Activated naive CD8-positive, alpha-beta T cell treated with anti-CD3 and anti-CD28 coated beads, Interleukin-2, amount 10 ng/mL, durations not matched to agents 7 days and 5 days (primary cell): ENCODE results near the gene PIP4K2A. TPM values are rescaled to one million over a fixed set of nuclear protein-coding genes. Genes with fewer than 3 reads are reported as not detected.
A peak's percentile ranks its signal among the peaks of the same experiment; 100 is the strongest.

Source experiments
- ATAC-seq: fragments of 150-1000 bp; cut with Tn5 transposase; one replicate; pipeline ENCODE4 v1.10.0; 2021; ENCODE audit warnings: low read depth, moderate library complexity
- POLR2A ChIA-PET: fragments of 350-600 bp; sonication (Branson Sonifier 250); formaldehyde crosslinking; loops from one replicate; lab custom pipeline; 2021; ENCODE audit warnings: antibody characterized with exemption; lab: Charles Lee
- DNase-seq: peaks from one replicate; pipeline ENCODE4 v3.0.0; 2021
- H3K27ac Mint-ChIP-seq: one replicate; pipeline ENCODE4 v1.8.0; 2022; ENCODE audit warnings: mild to moderate bottlenecking, mixed read lengths
- H3K27me3 Mint-ChIP-seq: one replicate; pipeline ENCODE4 v1.8.0; 2022; ENCODE audit warnings: mild to moderate bottlenecking, moderate library complexity, mixed read lengths
- H3K36me3 Mint-ChIP-seq: one replicate; pipeline ENCODE4 v1.8.0; 2021; ENCODE audit warnings: mild to moderate bottlenecking, mixed read lengths
- H3K4me1 Mint-ChIP-seq: one replicate; pipeline ENCODE4 v1.8.0; 2021; ENCODE audit warnings: mixed read lengths
- H3K4me3 Mint-ChIP-seq: one replicate; pipeline ENCODE4 v1.8.0; 2022; ENCODE audit warnings: mild to moderate bottlenecking, moderate library complexity, mixed read lengths
- H3K9me3 Mint-ChIP-seq: one replicate; pipeline ENCODE4 v1.8.0; 2021; ENCODE audit warnings: mixed read lengths
- total RNA-seq, 2 experiments: library from RNA; stranded (reverse); gene quantifications; one replicate each; pipeline ENCODE4 v1.2.3, GENCODE V29; 2021

Gene PIP4K2A
- total RNA-seq, 2 experiments from 2014 or later: 179 to 199 TPM

DNA sequence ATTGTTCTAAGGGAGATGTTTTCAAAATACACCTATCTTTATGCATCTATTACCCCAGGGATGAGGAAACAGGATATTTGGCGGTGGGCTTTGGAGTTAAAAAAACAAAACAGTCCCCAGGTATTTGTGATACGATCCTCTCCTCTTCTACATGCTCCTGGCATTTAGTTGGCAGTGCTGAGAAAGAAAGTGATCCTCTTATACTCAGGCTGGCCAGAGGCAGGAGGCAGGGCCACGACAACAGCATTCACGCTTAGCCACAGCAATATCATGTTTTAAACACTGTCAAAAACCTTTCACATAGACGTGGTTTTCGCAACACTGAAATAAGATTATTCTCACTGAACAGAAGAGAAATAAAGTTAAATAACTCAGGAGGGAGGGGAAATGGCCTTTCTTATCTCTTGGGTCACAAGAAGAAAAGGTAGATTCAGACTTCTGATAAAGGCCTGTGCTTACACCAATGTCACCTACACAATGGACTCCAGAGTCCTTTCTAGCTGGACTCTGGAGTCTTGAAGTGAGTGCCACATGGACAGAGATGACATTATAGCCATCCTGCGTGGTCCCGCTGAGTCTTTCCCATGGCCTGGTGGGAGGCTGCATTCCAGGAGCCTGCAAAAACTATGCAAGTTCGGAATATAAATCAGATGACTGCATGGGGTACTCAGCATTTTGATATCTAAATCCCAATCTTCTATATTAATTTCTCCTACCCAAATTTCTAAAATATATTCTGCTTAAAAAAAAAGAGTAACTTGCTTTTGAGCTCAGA is 88.7 kb downstream of the PIP4K2A start:
- no peaks in the 10 kb centered on the region for H3K27me3 Mint-ChIP-seq
- DNase-seq: no peak
- POLR2A ChIA-PET: interaction anchor here (2.8 kb wide), 1 partner anchor 29 kb away, joined by 8 read pairs; no protein-coding TSS in a partner anchor
- H3K27ac Mint-ChIP-seq: peak overlapping the region; percentile 76
- peaks cover 8% of the 10 kb centered on the region for H3K36me3 Mint-ChIP-seq
- H3K4me1 Mint-ChIP-seq: peaks cover 74% of the 10 kb centered on the region
- ATAC-seq: no peak
- H3K9me3 Mint-ChIP-seq: no peaks in the 10 kb centered on the region
- peak overlapping the region; percentile 14 for H3K4me3 Mint-ChIP-seq

DNA sequence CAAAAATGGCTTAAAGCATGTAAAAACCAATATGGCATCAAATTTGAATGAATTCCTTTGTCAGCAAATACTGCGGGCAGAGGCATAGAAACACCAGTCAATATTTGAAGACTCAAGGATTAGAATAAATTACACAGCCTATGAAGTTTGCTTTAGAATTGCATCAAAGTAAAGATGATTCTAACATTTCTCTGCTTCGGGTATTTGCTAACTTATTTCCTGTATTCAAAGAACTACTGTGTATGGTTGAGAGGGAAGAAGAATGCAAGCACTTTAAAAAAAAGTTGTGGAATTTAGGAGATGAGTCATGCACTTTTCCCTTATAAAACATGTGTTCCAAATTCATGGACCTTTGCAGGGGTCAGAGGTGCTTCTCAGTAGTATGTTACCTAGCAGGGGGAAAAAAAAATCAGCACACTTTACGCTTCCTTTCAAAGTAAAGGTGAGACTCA is 90.1 kb downstream of the PIP4K2A start:
- DNase-seq: no peak
- H3K4me1 Mint-ChIP-seq: peaks cover 74% of the 10 kb centered on the region
- POLR2A ChIA-PET: interaction anchor here (1.2 to 2.8 kb wide), 3 partner anchors 20 to 31 kb away, joined by 4 to 8 read pairs (median 4); no protein-coding TSS in a partner anchor

DNA sequence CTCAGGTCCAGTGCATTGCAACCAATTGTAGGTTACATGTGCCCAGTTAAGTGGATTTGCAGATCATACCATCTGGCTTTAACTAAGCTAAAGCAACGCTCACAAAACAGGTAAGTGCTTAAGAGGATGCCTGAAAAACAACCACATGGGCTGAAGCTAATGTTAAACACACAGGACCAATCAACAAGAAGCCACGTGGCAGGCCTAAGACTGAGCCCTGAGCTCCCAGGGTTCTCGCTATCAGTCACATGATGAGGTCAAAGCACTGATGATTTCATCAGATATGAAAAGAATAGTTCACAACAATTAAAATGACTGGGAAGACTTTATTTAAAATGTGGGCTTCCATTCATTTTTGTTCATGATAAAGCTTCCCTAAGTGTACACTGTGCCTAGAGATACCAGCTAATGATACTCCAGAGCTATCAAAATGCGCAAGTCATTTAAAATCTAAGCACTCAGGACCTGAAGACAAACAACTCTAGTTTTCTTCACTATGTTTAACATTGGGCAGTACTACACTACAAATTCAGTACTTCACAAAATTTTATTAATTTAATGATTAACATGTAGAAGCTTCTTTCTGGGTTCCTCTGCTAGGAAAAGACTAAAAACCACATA is 90.6 kb downstream of the PIP4K2A start:
- H3K4me1 Mint-ChIP-seq: peaks cover 73% of the 10 kb centered on the region
- H3K27me3 Mint-ChIP-seq: no peaks in the 10 kb centered on the region
- no peak for DNase-seq
- POLR2A ChIA-PET: interaction anchor here (0.7 to 1.7 kb wide), 5 partner anchors 19 to 90 kb away, joined by 3 to 4 read pairs (median 3); no protein-coding TSS in a partner anchor
- peaks cover 9% of the 10 kb centered on the region for H3K36me3 Mint-ChIP-seq
- H3K9me3 Mint-ChIP-seq: no peaks in the 10 kb centered on the region
- ATAC-seq: peak; percentile 21
- H3K27ac Mint-ChIP-seq: peak overlapping the region; percentile 69
- peak overlapping the region; percentile 47 for H3K4me3 Mint-ChIP-seq

More for the DNA sequence above, 90.1 kb downstream of the PIP4K2A start:
- Mint-ChIP-seq H3K36me3 (peaks cover 9% of the 10 kb centered on the region), H3K4me3 (peak overlapping the region; percentile 47), H3K27ac (peak overlapping the region; percentile 69), H3K27me3 (no peaks in the 10 kb centered on the region), H3K9me3 (no peaks in the 10 kb centered on the region)
- ATAC-seq: peak; percentile 27

DNA sequence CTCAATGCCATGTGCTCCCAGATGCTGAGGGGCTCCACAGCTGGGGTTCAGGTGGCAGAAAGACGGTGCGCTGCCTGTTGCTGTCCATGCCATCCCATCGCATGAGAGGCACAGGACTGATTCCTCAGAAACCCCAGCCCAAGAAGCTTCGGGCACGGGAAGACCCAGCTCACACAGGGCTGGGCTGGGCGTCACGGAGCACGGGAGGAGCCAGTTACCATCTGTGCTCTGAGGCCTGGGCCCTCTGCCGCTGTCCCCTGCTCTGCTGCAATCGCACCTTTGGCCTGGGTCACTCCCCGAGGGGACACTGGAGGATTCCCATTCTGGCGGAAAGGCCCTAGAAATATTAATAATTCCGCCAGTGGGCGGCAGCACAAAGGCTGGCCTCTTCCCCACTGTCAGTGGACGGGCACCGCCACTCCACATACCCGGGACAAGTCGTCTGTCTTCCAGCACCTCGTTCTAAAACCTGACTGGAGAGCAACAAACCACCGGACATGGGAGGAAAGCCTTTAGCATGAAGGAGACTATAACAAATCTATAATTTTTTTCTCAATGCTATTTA is 92.1 kb downstream of the PIP4K2A start:
- H3K27ac Mint-ChIP-seq: no peak overlapping the region
- no peak overlapping the region for H3K4me3 Mint-ChIP-seq
- POLR2A ChIA-PET: interaction anchor here (1.7 kb wide), 2 partner anchors 18 to 92 kb away, joined by 4 read pairs; partner anchors contain the start of gene PIP4K2A
- H3K36me3 Mint-ChIP-seq: peaks cover 9% of the 10 kb centered on the region
- peaks cover 73% of the 10 kb centered on the region for H3K4me1 Mint-ChIP-seq
- DNase-seq (no peak), ATAC-seq (no peak)
- H3K27me3 Mint-ChIP-seq: no peaks in the 10 kb centered on the region
- no peaks in the 10 kb centered on the region for H3K9me3 Mint-ChIP-seq

DNA sequence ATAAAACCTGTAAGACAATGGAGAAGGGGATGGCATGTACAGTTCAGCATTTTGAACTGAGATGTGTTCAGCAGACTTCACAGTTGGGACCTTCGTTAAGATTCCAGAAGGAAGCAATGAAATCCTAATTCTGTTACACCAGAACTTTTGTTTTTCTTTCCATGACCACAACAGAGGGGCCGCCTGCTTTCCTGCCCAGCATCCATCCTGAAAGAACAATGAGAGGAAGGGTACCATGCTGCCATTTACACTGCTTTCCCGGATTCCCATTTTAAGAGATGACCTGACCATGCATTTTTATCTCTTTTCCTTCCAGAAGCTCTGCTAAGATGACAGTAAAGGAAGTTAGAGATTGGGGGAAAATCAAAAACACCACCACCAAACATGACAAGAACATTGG is 92.7 kb downstream of the PIP4K2A start:
- Mint-ChIP-seq H3K4me1 (peaks cover 71% of the 10 kb centered on the region), H3K4me3 (no peak overlapping the region), H3K9me3 (no peaks in the 10 kb centered on the region), H3K27ac (no peak overlapping the region), H3K36me3 (peaks cover 9% of the 10 kb centered on the region), H3K27me3 (no peaks in the 10 kb centered on the region)
- ATAC-seq: no peak
- DNase-seq: no peak
- POLR2A ChIA-PET: interaction anchor here (1.7 kb wide), 1 partner anchor 92 kb away, joined by 4 read pairs; the partner anchor contains the start of gene PIP4K2A

DNA sequence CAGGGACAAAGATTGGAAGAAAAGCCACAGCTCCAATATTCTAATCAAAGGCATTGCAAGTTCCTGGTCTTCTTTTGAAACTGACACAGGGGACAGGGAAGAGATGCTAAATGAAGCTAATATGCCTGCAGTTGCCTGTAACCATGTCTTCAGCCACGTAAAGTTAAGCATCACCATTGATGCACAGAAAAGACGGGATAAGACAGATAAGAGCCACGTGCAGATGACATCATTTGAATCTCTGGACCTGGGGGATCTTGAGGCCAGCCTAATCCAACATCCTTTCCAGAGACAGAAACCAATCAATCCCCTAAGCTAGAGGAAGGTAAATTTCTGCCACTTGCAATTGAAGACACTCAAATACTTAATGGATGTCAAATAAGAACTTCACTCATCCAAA is 93.4 kb downstream of the PIP4K2A start:
- Mint-ChIP-seq H3K4me3 (no peak overlapping the region), H3K36me3 (peaks cover 9% of the 10 kb centered on the region), H3K27ac (no peak overlapping the region), H3K27me3 (no peaks in the 10 kb centered on the region), H3K4me1 (peaks cover 70% of the 10 kb centered on the region), H3K9me3 (no peaks in the 10 kb centered on the region)
- POLR2A ChIA-PET: interaction anchor here (1.7 kb wide), 1 partner anchor 93 kb away, joined by 4 read pairs; the partner anchor contains the start of gene PIP4K2A
- DNase-seq (no peak), ATAC-seq (no peak)

DNA sequence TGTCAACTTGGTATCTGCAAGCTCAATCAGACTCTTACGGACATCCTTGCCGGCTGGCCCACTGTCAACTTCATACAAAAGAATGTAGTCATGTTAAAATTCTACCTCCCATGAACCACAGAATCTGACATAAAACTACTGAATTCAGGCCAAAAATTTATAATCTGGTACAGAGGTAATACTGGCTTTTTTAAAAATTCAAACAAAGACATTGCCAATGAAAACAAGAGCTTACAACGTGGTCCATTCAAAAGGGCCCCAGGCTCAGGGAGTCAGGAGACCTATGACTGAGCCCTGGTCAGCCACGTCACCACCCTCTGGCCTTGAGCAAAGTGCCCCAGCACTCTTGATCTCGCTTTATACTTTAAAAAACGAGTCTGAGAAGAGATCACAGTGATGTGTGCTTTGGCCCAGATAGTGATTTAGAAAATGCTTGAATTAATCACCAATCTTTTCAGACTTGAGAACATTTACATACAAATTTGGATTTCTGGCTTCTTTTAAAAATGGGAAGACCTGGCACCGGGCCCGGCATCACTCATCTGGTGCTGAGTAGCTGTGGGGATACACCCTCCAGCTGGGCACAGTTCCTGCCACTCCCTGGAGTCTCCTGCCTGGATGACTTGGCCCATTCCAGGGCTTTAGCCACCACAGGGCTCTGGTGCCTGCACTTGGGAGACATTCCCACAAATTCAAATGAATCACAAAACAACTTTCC is 94.1 kb downstream of the PIP4K2A start:
- DNase-seq (no peak), ATAC-seq (no peak)
- H3K9me3 Mint-ChIP-seq: no peaks in the 10 kb centered on the region
- peaks cover 11% of the 10 kb centered on the region for H3K36me3 Mint-ChIP-seq
- POLR2A ChIA-PET: no interaction called here
- peaks cover 69% of the 10 kb centered on the region for H3K4me1 Mint-ChIP-seq
- H3K4me3 Mint-ChIP-seq: no peak overlapping the region
- H3K27ac Mint-ChIP-seq: no peak overlapping the region
- H3K27me3 Mint-ChIP-seq: no peaks in the 10 kb centered on the region

DNA sequence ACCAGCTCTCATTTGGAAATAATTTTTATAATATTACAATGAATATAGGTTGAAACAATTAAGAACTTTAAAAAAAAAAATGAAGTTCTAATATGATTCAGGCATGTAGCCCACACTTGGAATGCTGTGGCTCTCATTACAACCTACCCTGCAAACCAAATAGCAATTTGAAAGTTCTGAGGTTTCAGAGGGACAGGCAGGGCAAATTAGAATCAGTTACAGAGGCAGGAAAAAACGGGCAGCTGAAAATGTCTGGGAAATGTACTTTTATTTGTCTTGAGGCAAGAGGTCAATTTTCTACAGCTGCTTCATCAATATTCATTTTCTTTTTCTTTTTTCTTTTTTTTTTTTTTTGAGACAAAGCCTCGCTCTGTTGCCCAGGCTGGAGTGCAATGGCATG is 95.3 kb downstream of the PIP4K2A start:
- Mint-ChIP-seq H3K27me3 (no peaks in the 10 kb centered on the region), H3K9me3 (no peaks in the 10 kb centered on the region), H3K27ac (no peak overlapping the region), H3K4me1 (peaks cover 68% of the 10 kb centered on the region), H3K36me3 (peaks cover 11% of the 10 kb centered on the region), H3K4me3 (no peak overlapping the region)
- ATAC-seq (no peak), DNase-seq (no peak)
- POLR2A ChIA-PET: interaction anchor here (1.0 kb wide), 1 partner anchor 63 kb away, joined by 5 read pairs; no protein-coding TSS in a partner anchor

DNA sequence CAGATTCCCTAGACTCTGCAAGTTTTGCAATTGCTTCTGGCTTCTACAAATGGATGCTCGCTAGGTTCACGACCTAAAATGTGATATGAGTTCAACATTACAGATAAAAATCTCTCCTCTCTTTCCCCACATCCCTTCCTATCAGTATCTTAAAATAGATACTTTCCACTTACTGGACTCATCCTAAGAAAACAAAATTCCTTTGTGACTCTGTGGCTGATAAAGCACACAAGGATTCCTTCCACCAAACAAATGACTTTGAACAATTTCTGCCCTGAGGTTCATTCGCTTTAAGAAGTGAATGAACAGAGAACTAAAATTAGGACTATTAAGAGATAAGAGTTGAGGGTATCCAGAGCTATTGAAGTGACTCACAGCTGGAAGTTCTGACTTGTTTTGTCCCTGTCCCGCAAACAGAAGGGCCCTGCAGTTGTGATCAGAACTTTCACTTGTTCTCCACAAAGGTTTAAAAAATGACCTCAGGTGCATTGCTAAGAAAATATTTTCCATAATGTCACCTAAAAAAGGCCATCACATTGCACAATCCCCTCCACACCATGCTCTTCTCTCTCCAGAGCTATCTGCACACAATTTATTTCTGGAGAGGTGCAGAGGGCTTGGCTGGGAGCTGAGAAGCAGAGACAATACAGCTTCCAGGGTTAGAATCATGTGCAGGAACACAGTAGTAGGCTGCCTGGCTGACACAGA is 96.1 kb downstream of the PIP4K2A start:
- Mint-ChIP-seq H3K27me3 (no peaks in the 10 kb centered on the region), H3K36me3 (peaks cover 16% of the 10 kb centered on the region), H3K9me3 (no peaks in the 10 kb centered on the region), H3K4me1 (peaks cover 69% of the 10 kb centered on the region), H3K4me3 (peak overlapping the region; percentile 26), H3K27ac (peak overlapping the region; percentile 67)
- POLR2A ChIA-PET: interaction anchor here (1.0 kb wide), 1 partner anchor 64 kb away, joined by 5 read pairs; no protein-coding TSS in a partner anchor
- DNase-seq (no peak), ATAC-seq (peak; percentile 17)

DNA sequence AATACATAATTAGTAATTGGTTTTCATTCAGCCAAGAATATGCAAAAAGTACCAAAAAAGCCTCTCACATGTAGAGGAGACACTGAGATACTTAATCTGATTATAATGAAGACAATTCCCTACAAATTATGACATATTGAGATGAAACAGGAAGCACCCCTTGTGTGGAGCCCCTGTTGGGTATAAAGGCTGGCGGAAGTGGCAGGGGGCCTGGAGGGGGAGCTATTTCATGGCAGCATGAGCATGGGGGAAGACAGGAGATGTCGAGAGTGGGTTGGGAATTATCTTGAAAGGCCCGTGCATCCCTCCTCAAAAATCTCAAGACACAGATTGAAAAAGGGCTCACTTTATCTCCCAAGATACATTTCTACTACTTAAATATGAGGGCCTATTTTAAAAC is 96.9 kb downstream of the PIP4K2A start:
- no peak for ATAC-seq
- H3K27ac Mint-ChIP-seq: peak overlapping the region; percentile 42
- POLR2A ChIA-PET: no interaction called here
- peaks cover 20% of the 10 kb centered on the region for H3K36me3 Mint-ChIP-seq
- H3K27me3 Mint-ChIP-seq: no peaks in the 10 kb centered on the region
- no peaks in the 10 kb centered on the region for H3K9me3 Mint-ChIP-seq
- DNase-seq: no peak
- H3K4me1 Mint-ChIP-seq: peaks cover 70% of the 10 kb centered on the region
- peak overlapping the region; percentile 7 for H3K4me3 Mint-ChIP-seq

DNA sequence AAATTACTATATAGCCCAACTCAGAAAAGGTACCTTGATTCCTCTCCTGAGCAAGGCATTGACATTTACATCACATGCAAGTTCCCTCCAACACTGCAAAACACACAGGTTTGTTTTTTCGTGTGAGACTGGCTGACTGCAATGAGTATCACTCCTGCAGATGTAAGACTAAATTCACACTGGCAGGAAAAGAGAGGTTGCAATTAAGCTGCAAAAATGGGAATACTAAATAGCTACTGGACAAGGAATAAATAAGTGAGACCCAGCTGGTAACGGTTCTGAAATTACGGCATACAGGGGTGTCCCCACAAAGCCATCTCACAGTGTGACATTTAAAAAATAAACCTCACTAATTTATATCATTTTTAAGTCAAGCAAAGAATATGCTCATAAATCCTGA is 97.3 kb downstream of the PIP4K2A start:
- DNase-seq: no peak
- Mint-ChIP-seq H3K27me3 (no peaks in the 10 kb centered on the region), H3K4me3 (no peak overlapping the region), H3K4me1 (peaks cover 75% of the 10 kb centered on the region), H3K9me3 (no peaks in the 10 kb centered on the region), H3K27ac (no peak overlapping the region), H3K36me3 (peaks cover 21% of the 10 kb centered on the region)
- no peak for ATAC-seq
- POLR2A ChIA-PET: no interaction called here

DNA sequence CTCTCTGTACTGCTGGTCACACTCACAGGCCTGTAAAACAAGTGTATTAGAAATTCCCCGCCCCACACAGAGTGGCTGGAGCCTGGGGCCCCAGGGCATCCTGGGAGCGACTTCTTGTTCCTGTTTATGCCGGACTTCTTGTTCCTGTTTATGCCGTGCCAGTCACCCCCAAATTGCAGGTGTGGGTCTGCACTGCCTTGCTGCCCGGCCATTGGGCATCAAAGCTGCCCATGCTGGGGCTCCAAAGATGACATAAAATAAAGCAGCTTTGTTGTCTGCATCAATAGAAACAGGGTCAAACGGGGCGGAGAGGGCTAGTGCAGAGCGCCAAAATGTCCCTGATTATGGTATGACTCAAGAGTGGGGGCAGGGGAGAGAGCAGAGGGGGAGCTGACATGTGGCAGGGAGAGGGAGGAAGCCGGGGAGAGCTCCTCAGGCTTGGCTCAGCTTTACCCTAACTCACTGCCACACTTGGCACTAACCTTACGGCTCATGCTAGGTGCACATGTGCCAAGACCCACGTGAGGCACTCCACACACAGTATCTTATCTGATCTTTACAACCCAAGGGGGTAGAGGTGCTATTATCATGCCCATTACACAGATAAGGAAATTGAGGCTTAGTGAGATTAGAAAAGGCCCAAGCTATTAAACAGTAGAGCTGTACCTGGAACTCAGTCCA is 98.4 kb downstream of the PIP4K2A start:
- Mint-ChIP-seq H3K9me3 (no peaks in the 10 kb centered on the region), H3K36me3 (peaks cover 17% of the 10 kb centered on the region), H3K4me3 (peak overlapping the region; percentile 61), H3K4me1 (peaks cover 75% of the 10 kb centered on the region), H3K27me3 (no peaks in the 10 kb centered on the region), H3K27ac (peak overlapping the region; percentile 77)
- no peak for ATAC-seq
- POLR2A ChIA-PET: interaction anchor here (0.6 to 1.9 kb wide), 5 partner anchors 14 to 1097 kb away, joined by 3 to 5 read pairs (median 4); no protein-coding TSS in a partner anchor
- no peak for DNase-seq
